IMR-90 (cell line): Measurements from ENCODE around the gene MEN1. TPM values are rescaled to one million over a fixed set of nuclear protein-coding genes. Genes with fewer than 3 reads are reported as not detected.

ENCODE experiments used
- ATAC-seq: fragments of 200-7000 bp; cut with Tn5 transposase; 2 replicates; pipeline ENCODE4 v1.9.1; 2020; ENCODE audit warnings: low read depth, mild to moderate bottlenecking, moderate library complexity
- BruUV-seq: library from RNA; stranded (reverse); fragments of 400-500 nt; replicated peaks from 2 replicates; lab custom pipeline; 2021; lab: Mats Ljungman, UMichigan
- CTCF ChIA-PET: fragments of 300-600 bp; formaldehyde crosslinking; extraction: SDS; loops from one replicate; lab custom pipeline; 2021; ENCODE audit warnings: antibody characterized with exemption; lab: Yijun Ruan, JAX
- POLR2A ChIA-PET: fragments of 300-600 bp; sonication (Branson Sonifier 250); formaldehyde crosslinking; loops from one replicate; lab custom pipeline; 2022; ENCODE audit warnings: antibody characterized with exemption; ENCODE audit not compliant: unreplicated experiment; lab: Charles Lee
- DNase-seq: peaks from one replicate; pipeline ENCODE4 v3.0.0; 2013
- H2AFZ ChIP-seq: replicated peaks from 2 replicates; pipeline ENCODE3; 2013; ENCODE audit warnings: low read length, mild to moderate bottlenecking; ENCODE audit not compliant: poor library complexity
- H2AK5ac ChIP-seq: 2 replicates; pipeline ENCODE4 v1.6.1; 2013; ENCODE audit warnings: low read depth, low read length, inconsistent platforms
- H2AK9ac ChIP-seq: replicated peaks from 2 replicates; pipeline ENCODE3; 2013; ENCODE audit warnings: mild to moderate bottlenecking, low read depth, low read length, moderate library complexity; ENCODE audit not compliant: poor library complexity
- H2BK120ac ChIP-seq: 2 replicates; pipeline ENCODE4 v1.6.1; 2013; ENCODE audit warnings: low read depth, low read length, inconsistent platforms
- H2BK15ac ChIP-seq: 3 replicates; pipeline ENCODE4 v1.6.1; 2013; ENCODE audit warnings: low read depth, low read length, inconsistent platforms
- H2BK20ac ChIP-seq: 2 replicates; pipeline ENCODE4 v1.6.1; 2013; ENCODE audit warnings: low read depth, mild to moderate bottlenecking, inconsistent platforms, low read length, moderate library complexity
- H2BK5ac ChIP-seq: 2 replicates; pipeline ENCODE4 v1.6.1; 2013; ENCODE audit warnings: mild to moderate bottlenecking, low read depth, low read length, inconsistent platforms; ENCODE audit not compliant: poor library complexity, severe bottlenecking
- H3K14ac ChIP-seq: replicated peaks from 2 replicates; pipeline ENCODE4 v1.6.1; 2013; ENCODE audit warnings: low read depth, low read length, inconsistent platforms
- H3K18ac ChIP-seq: 2 replicates; pipeline ENCODE4 v1.6.1; 2013; ENCODE audit warnings: low read depth, low read length, control low read depth
- H3K23ac ChIP-seq: 2 replicates; pipeline ENCODE4 v1.6.1; 2013; ENCODE audit warnings: low read depth, low read length, inconsistent platforms
- H3K27ac ChIP-seq: 2 replicates; pipeline ENCODE4 v1.5.1; 2013; ENCODE audit warnings: mild to moderate bottlenecking, control low read depth, low read length; ENCODE audit not compliant: insufficient read depth
- H3K27me3 ChIP-seq: 2 replicates; pipeline ENCODE4 v1.6.1; 2013; ENCODE audit warnings: low read length; ENCODE audit not compliant: control insufficient read depth, insufficient read depth
- H3K36me3 ChIP-seq: 2 replicates; pipeline ENCODE4 v1.6.1; 2013; ENCODE audit warnings: low read length, mixed read lengths; ENCODE audit not compliant: control insufficient read depth, insufficient read depth
- H3K4ac ChIP-seq: 2 replicates; pipeline ENCODE4 v1.6.1; 2013; ENCODE audit warnings: low read depth, low read length, inconsistent platforms
- H3K4me1 ChIP-seq: 2 replicates; pipeline ENCODE4 v1.6.1; 2013; ENCODE audit warnings: low read length, mixed read lengths; ENCODE audit not compliant: control insufficient read depth, insufficient read depth
- H3K4me2 ChIP-seq: 2 replicates; pipeline ENCODE4 v1.6.1; 2013; ENCODE audit warnings: low read depth, mild to moderate bottlenecking, control low read depth, low read length, moderate library complexity
- H3K4me3 ChIP-seq: 2 replicates; pipeline ENCODE4 v1.5.1; 2013; ENCODE audit warnings: low read depth, mild to moderate bottlenecking, control low read depth, low read length, moderate library complexity; ENCODE audit not compliant: insufficient read depth
- H3K56ac ChIP-seq: 2 replicates; pipeline ENCODE4 v1.6.1; 2013; ENCODE audit warnings: low read length, inconsistent platforms; ENCODE audit not compliant: insufficient read depth; ENCODE audit errors: extremely low read depth
- H3K79me1 ChIP-seq, 2 experiments: 2 replicates each; pipeline ENCODE4 v1.6.1; 2013; ENCODE audit warnings: low read length in 2 of 2, inconsistent platforms in 1 of 2, low read depth in 1 of 2
- H3K9ac ChIP-seq: 2 replicates; pipeline ENCODE4 v1.6.1; 2013; ENCODE audit warnings: low read depth, low read length, control low read depth
- H3K9me1 ChIP-seq: 2 replicates; pipeline ENCODE4 v1.6.1; 2013; ENCODE audit warnings: low read length, inconsistent platforms; ENCODE audit not compliant: insufficient read depth
- H3K9me3 ChIP-seq: 2 replicates; pipeline ENCODE4 v1.6.1; 2013; ENCODE audit warnings: low read length; ENCODE audit not compliant: control insufficient read depth, insufficient read depth
- H4K20me1 ChIP-seq: 2 replicates; pipeline ENCODE4 v1.6.1; 2013; ENCODE audit warnings: low read length, inconsistent platforms; ENCODE audit not compliant: insufficient read depth
- H4K5ac ChIP-seq: 2 replicates; pipeline ENCODE4 v1.6.1; 2013; ENCODE audit warnings: mild to moderate bottlenecking, low read depth, low read length, control low read depth
- H4K8ac ChIP-seq, 2 experiments: 2 replicates each; pipeline ENCODE4 v1.6.1; 2013; ENCODE audit warnings: low read depth in 2 of 2, low read length in 2 of 2, control low read depth in 1 of 2, inconsistent platforms in 1 of 2
- H4K91ac ChIP-seq: 2 replicates; pipeline ENCODE4 v1.6.1; 2013; ENCODE audit warnings: low read depth, low read length, inconsistent platforms; ENCODE audit not compliant: insufficient read depth
- BHLHE40 ChIP-seq: fragments of 150-350 bp; IDR thresholded peaks from 2 replicates; pipeline ENCODE4 v1.6.1; 2016; ENCODE audit warnings: mild to moderate bottlenecking, low read depth, low read length
- CEBPB ChIP-seq: IDR thresholded peaks from 2 replicates; pipeline ENCODE4 v1.6.1; 2012; ENCODE audit warnings: low read depth, low read length, improper control_type of control experiment
- CHD1 ChIP-seq: IDR thresholded peaks from 2 replicates; pipeline ENCODE4 v1.6.1; 2012; ENCODE audit warnings: low read depth, low read length, improper control_type of control experiment
- CTCF ChIP-seq: conservative IDR thresholded peaks from 2 replicates; pipeline ENCODE4 v1.5.1; 2012; ENCODE audit warnings: mild to moderate bottlenecking, low read depth, low read length, improper control_type of control experiment
- FOS ChIP-seq: fragments of 150-350 bp; IDR thresholded peaks from 2 replicates; pipeline ENCODE4 v1.6.1; 2016; ENCODE audit warnings: low read depth, low read length
- MAZ ChIP-seq: IDR thresholded peaks from 2 replicates; pipeline ENCODE4 v1.6.1; 2012; ENCODE audit warnings: low read depth, mild to moderate bottlenecking, low read length, improper control_type of control experiment, moderate library complexity, borderline replicate concordance
- NFE2L2 ChIP-seq: fragments of 150-350 bp; IDR thresholded peaks from 2 replicates; pipeline ENCODE4 v1.6.1; 2016; ENCODE audit warnings: low read depth, mild to moderate bottlenecking, low read length
- POLR2A ChIP-seq: IDR thresholded peaks from 2 replicates; pipeline ENCODE4 v1.6.1; 2012; ENCODE audit warnings: mild to moderate bottlenecking, low read depth, low read length
- RAD21 ChIP-seq: IDR thresholded peaks from 2 replicates; pipeline ENCODE4 v1.6.1; 2012; ENCODE audit warnings: low read length, improper control_type of control experiment
- RCOR1 ChIP-seq: IDR thresholded peaks from 2 replicates; pipeline ENCODE4 v1.6.1; 2012; ENCODE audit warnings: mild to moderate bottlenecking, low read length, improper control_type of control experiment; ENCODE audit not compliant: insufficient replicate concordance
- RFX5 ChIP-seq: IDR thresholded peaks from 2 replicates; pipeline ENCODE4 v1.8.0; 2012; ENCODE audit warnings: low read depth, mild to moderate bottlenecking, low read length, moderate library complexity
- SMC3 ChIP-seq: fragments of 150-350 bp; IDR thresholded peaks from 2 replicates; pipeline ENCODE4 v1.6.1; 2016; ENCODE audit warnings: low read depth, mild to moderate bottlenecking, antibody characterized with exemption, low read length, moderate library complexity
- USF2 ChIP-seq: fragments of 150-350 bp; IDR thresholded peaks from 2 replicates; pipeline ENCODE4 v1.6.1; 2017; ENCODE audit warnings: mild to moderate bottlenecking, antibody characterized with exemption, low read length, low read depth
- WGBS, 2 experiments: methylation state at CpG; one replicate each; pipeline versions ENCODE4 v1.1.5 to v1.1.7; 2013; ENCODE audit warnings: missing lambda C conversion rate in 2 of 2; ENCODE audit not compliant: insufficient read length in 1 of 2; ENCODE audit errors: extremely low coverage in 2 of 2; 5-methylcytosine and 5-hydroxymethylcytosine counted together
- dilution Hi-C: fragments of 300-500 bp; cut with HindIII; formaldehyde crosslinking; loops from one replicate; pipeline ENCODE4 v1.14.3; 2018; ENCODE audit warnings: low sequenced_read_pairs; ENCODE audit not compliant: unreplicated experiment
- in situ Hi-C: fragments of 300-500 bp; cut with MboI; formaldehyde crosslinking; loops from 3 replicates; pipeline ENCODE4 v1.14.3; 2019; ENCODE audit warnings: low sequenced_read_pairs, inconsistent platforms, mixed read lengths
- intact Hi-C: fragments of 100-400 bp; cut with micrococcal nuclease; formaldehyde crosslinking; loops from 2 replicates; pipeline ENCODE4 v1.10.0; 2022
- polyA plus RNA-seq, 3 experiments: library from polyadenylated mRNA; depleted of rRNA; stranded (reverse); fragments of >200 nt; gene quantifications; 2 replicates each; pipeline ENCODE4 v1.2.3, GENCODE V29; 2012; ENCODE audit warnings: low replicate concordance in 1 of 3
- total RNA-seq: library from RNA; depleted of rRNA; stranded (reverse); fragments of >200 nt; gene quantifications from 2 replicates; pipeline ENCODE4 v1.2.3, GENCODE V29; 2012

The MEN1 gene
- total and polyA plus RNA-seq, 2 of the 4 experiments (the other 2 are of a cell fraction) = 8.8 to 35.7 TPM

GRCh38 chr11:64849598-64850356, 39.4 kb upstream of the MEN1 start:
- BruUV-seq = no TSS peak
- no peak overlapping the region for H4K91ac ChIP-seq
- dilution Hi-C loops = no loop called here
- H3K18ac ChIP-seq = no peak overlapping the region
- no peak overlapping the region for H3K4me3 ChIP-seq
- no peak for TF ChIP-seq RFX5
- TF ChIP-seq CEBPB = no peak
- TF ChIP-seq CHD1 = no peak
- peak; percentile 33; the same call in 1 of the 2 replicates for TF ChIP-seq CTCF
- TF ChIP-seq POLR2A = no peak
- no peak for TF ChIP-seq USF2
- TF ChIP-seq NFE2L2 = no peak
- no peak for TF ChIP-seq MAZ
- peak; percentile 26; the same call in 1 of the 2 replicates for TF ChIP-seq RAD21
- TF ChIP-seq BHLHE40 = no peak
- no peak for TF ChIP-seq FOS
- TF ChIP-seq SMC3 = no peak
- no peak for TF ChIP-seq RCOR1
- no peak overlapping the region for H3K56ac ChIP-seq
- no peak for ATAC-seq
- peak overlapping the region; percentile 15 for H2AK9ac ChIP-seq
- H2AFZ ChIP-seq = peak overlapping the region; percentile 17
- H2AK5ac ChIP-seq = peak overlapping the region; percentile 56
- CTCF ChIA-PET = interaction anchor here (1.4 to 3.1 kb wide), 2 partner anchors 19 to 44 kb away, joined by 4 to 14 read pairs; no protein-coding TSS in a partner anchor
- no peaks in the 10 kb centered on the region for H3K9me3 ChIP-seq
- H2BK120ac ChIP-seq = no peak overlapping the region
- peak overlapping the region in 1 of 2 experiments; percentile 21; a peak in 1 of 4 replicates for H4K8ac ChIP-seq
- peaks cover 19% of the 10 kb centered on the region for H3K4me1 ChIP-seq
- H3K36me3 ChIP-seq = peaks cover 16% of the 10 kb centered on the region
- H3K4me2 ChIP-seq = no peak overlapping the region
- intact Hi-C loops = loop anchor here (5.0 kb wide), 1 partner anchor 148 kb away; the partner anchor contains the start of gene BATF2
- DNase-seq = no peak
- in situ Hi-C loops = loop anchor here (5.0 to 10.0 kb wide), 2 partner anchors 43 to 155 kb away; no protein-coding TSS in a partner anchor
- peak overlapping the region; percentile 4; the same call in 1 of the 2 replicates for H3K27ac ChIP-seq
- POLR2A ChIA-PET = interaction anchor here (1.6 kb wide), 1 partner anchor 28 kb away, joined by 6 read pairs; no protein-coding TSS in a partner anchor
- peaks cover 11% of the 10 kb centered on the region for H3K9me1 ChIP-seq
- no peak overlapping the region for H2BK5ac ChIP-seq
- no peak overlapping the region; the same call in 1 of the 2 replicates for H4K5ac ChIP-seq
- no peak overlapping the region for H3K9ac ChIP-seq
- H3K79me1 ChIP-seq = peaks cover 11 to 53% of the 10 kb centered on the region in 2 experiments; a peak in 3 of 4 replicates
- no peak overlapping the region; the same call in 2 of the 3 replicates for H2BK15ac ChIP-seq
- H2BK20ac ChIP-seq = no peak overlapping the region
- H4K20me1 ChIP-seq = peaks cover 5% of the 10 kb centered on the region; the same call in 1 of the 2 replicates
- no peak overlapping the region for H3K23ac ChIP-seq
- no peak overlapping the region for H3K14ac ChIP-seq
- peak overlapping the region; percentile 51 for H3K4ac ChIP-seq
- no peaks in the 10 kb centered on the region for H3K27me3 ChIP-seq
- no CpG with 5 or more reads among the region's 19 CpGs for WGBS, 2 experiments
